Measurements from ENCODE around the gene DIDO1.

The DIDO1 gene

DNA sequence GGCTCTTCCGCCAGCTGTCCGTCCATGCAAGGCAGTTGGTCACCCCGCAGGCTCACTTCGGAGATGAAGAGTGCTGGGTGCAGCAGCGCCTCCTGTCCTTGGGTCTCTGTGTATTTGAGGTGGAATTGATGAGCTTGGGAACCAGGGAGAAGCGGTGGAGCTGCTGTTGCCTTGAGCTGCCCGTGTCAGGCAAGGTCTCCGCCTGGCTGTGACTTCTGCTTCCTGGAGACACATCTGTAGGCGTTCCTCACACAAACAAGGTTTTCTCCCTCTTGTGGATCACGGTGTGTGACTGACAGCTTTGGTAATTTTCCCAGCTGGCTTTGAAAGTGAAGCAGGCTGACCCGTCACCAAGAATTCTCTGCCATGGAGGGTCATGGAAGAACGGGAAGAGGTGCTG lies 23.7 kb upstream of the DIDO1 start:
- DNase-seq = no peak

DNA sequence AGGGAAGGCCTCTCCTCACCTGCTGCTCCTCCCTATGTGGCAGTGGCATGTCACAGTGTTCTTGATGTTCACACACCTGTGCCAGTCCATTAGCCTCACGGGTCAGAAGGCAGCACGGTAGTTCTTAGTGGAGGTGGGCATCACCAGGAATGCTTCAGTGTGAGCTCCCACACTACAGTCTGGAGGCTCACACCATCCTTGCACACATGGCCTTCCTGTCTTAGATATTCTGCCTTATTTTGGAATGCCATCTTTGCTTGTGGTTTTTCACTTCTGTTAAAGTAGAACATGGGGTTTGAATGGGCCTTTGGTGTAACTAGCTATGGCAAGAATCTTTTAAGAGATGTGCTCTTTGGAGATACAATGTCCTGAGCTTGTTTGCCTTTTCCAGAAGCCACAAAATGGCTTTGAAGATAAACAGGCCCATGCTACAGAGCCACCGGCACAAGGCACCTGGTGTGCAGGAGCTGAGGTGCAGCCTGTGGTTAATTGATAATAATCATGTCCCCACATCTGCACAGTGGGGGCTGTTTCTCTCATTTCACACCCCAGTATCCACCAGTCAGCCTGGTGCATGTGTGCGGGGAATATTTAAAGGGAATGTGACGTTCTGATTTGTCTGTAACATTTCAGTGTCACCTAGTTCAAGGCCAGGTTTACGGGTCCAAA lies 23.0 kb upstream of the DIDO1 start:
- DNase-seq = peak; percentile 38

DNA sequence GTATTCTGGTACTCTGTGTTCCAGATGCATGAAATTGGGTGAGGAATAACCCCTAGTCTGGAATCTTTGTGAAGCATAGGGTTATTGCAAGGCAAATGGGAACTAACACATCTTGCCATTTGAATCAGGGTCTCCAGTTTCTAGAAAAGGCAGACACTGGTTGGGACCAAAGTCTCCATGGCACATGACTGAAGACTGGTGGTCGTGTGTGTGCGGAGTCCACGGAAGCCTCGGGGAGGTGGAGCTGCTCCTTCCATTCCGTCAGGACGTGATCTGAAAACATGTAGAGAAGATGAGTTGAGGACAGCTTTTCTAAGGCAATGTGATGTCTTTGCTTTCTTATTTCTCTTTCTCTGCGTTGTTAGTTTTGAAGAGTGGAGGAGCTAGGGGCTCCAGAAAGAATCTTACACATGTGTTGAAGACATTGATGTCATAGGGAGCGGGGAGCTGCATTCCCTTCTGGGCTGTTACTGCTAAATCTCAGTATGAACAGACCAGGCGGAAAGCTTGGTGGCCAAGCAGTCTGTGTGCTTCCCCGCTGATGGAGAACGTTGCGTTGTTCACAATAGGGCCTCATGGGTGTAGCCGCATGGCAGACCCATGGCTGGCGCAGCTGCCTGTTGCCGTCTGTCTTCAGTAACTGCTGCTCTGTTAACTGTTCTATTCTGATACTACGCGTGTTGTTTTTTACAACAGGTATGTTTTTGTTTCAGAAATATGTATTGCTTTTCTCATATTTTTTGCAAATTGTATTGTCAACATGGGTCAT lies 21.4 kb upstream of the DIDO1 start:
- no peak for DNase-seq

DNA sequence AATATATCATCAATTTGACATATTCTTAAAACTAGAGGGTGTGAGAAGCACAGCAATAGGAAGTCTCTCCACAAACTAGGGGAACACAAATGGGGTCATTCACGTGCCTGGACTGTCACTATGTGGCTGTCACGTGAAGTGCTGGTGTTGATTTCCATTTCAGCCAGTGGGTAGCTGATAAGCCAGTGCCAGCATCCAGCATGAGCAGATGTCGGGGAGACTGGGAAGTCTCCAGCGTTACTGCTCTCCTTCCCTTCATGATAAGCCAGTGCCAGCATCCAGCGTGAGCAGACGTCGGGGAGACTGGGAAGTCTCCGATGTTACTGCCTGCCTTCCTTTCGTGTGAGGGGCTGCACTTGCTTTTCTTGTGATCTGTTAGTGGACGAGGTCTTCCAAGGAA lies 20.6 kb upstream of the DIDO1 start:
- peak; percentile 57 for DNase-seq

DNA sequence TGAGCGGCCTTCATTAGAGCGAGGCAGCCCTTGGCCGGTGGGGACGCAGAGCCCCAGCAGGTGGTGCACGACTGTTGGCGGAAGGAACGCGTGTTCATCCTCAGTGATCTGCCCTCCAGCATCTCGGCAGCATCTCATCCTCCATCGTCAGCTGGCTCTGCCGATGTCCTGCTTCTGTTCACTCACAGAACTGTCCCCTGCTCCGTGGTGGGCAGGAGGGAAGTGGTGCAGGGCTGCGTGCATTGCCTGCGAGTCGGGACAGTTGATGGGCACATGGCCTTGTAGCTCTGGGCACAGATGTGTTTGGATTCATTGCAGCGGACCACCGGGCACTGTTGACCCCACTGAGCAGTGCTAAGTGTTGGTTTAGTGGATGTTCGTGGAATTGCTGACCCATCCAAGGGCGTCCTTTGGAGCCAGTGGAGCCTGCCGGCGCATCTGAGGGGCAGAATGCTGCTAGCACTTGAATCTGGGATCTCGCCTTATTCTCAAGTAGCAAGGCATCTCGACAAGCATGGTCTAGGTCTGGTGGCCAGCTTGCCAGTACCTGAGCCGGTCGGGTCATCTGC lies 19.6 kb upstream of the DIDO1 start:
- no peak for DNase-seq

DNA sequence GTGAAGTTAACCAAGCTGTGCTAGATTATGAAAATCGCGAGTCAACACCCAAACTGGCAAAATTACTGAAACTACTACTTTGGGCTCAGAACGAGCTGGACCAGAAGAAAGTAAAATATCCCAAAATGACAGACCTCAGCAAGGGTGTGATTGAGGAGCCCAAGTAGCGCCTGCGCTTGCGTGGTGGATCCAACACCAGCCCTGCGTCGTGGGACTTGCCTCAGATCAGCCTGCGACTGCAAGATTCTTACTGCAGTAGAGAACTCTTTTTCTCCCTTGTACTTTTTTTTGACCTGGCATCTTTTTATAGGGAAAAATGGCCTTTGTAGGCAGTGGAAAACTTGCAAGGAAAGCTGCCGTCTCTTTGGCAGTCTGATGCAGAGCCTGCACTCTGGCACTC lies 18.4 kb upstream of the DIDO1 start:
- no peak for DNase-seq

DNA sequence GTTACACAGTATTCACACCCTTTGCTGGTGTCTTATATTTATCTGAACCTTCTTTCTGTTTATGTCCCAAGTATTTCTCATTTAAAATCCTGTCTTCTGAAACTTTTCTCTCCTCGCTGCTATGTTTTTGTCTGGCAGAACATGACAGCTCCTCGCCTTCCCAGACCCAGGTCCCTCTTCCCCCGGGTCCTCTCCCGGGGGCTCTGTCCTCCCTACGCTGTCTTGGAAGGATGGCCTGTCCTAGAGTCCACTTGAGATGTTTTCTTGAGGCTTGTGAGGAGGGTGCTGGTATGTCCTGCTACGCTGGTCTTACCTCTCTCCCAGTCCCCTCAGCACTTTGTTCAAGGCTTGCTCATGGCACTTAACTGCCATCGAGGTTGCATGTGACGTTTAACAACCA lies 17.9 kb upstream of the DIDO1 start:
- no peak for DNase-seq

DNA sequence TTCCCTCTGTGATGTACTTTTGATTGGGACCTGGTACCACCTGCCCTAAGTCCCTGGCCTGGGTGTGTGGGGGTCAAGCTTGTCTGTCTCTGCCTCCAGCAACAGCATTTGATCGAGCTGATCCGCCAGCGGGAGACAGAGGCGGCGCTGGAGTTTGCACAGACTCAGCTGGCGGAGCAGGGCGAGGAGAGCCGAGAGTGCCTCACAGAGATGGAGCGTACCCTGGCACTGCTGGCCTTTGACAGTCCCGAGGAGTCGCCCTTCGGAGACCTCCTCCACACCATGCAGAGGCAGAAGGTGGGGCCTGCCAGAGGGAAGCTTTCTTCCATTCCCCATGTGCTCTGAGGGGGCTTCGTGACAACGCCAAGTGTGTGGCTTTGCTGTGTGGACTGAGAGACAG lies 17.1 kb upstream of the DIDO1 start:
- DNase-seq = no peak

DNA sequence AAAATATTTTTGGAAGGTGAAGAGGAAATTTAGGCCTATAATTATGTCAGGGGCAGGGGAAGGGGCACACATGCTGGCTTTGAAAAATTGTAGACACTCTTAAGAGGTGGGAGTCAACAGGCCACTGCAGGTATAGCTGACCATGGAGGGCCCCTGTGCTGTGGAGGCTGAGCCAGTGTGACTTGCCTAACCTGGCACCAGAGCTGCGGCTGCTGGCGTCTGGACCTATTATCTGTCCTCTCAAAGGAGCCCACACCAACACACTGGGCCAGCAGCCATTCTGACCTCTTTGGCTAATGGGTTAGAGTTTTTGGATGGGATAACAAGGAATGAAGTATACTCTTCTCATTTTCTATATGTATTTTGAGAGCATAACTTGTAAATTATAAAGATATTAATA lies 16.2 kb upstream of the DIDO1 start:
- DNase-seq = no peak

DNA sequence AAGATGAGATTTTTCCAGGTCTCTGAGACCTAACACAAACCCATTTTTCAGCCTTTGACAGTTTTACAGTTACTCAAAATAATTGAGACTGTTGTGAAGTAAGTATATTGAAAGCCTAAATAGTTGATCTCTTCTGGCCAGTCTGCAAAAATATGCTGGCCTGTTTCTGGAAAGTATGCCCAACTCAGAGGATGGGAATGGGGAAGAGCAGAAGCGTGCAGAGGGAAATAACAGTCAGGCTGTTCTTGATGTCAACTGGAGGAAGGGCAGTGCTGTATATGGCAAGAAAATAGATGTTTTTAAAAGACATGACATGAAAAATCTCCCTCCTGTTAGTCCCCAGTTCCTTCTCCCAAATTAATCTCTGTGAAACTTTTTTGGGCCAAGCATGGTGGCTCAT lies 15.5 kb upstream of the DIDO1 start:
- no peak for DNase-seq

DNA sequence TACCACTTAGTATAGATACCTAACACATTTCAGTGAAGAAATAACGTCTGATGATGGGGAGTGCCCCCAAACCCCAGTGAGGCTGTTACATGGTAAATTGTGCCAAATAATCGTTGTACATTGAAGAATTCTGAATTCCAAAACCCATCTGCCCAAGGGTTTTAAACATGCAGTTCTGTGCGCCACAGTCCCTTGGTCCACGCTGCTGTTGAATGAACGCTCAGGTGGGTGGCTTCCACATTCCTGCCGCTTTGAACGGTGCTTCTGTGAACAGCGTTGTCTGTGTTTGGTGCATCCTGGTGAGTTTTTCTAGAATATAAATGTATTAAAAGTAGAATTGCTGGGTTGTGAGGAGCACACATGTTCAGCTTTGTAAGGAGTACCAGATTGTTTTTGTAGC lies 14.6 kb upstream of the DIDO1 start:
- DNase-seq = no peak

DNA sequence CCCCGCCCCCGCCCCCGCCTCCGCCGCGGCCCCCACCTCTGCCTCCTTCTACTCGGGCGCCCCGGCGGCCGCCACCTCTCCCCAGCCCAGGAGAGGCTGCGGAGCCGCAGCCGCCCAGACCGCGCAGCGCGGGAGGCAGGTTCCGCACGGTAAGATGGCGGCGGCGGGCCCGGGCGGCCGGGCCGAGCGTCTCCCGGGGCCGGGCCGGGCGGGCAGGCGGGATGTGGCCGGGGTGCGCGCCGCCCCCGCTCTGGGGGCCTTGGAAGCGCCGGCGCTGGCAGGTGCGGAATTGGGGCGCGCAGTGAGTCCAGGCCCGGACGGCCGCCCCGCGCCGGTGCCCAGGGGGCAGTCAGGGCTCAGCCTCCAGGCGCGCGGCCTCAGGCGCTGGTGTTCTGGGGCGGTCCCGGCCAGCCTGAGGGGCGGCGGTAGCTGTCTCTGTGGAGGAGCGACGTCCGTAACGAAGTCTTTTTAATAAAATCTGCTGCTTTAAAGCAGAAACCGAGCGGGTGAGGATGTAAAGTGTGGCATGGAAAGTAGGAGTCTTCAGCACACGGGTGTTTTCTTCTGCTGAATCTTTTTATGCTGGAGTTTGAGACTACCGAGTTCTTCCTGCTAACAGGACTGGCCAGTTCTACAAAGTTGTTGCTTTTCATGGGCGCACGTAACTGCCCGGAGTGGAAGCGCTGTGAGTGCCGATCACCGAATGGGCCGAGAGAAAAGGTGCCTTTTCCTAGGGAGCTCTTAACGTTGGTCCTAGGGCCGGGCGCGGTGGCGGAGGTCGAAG lies 12.0 kb upstream of the DIDO1 start, which contains the start of gene GID8:
GID8 (plus strand) TSS at position 43 of the 784 bp plus-strand sequence. CDS start 3,356 bp downstream, outside the sequence.
- DNase-seq = peak; percentile 72

DNA sequence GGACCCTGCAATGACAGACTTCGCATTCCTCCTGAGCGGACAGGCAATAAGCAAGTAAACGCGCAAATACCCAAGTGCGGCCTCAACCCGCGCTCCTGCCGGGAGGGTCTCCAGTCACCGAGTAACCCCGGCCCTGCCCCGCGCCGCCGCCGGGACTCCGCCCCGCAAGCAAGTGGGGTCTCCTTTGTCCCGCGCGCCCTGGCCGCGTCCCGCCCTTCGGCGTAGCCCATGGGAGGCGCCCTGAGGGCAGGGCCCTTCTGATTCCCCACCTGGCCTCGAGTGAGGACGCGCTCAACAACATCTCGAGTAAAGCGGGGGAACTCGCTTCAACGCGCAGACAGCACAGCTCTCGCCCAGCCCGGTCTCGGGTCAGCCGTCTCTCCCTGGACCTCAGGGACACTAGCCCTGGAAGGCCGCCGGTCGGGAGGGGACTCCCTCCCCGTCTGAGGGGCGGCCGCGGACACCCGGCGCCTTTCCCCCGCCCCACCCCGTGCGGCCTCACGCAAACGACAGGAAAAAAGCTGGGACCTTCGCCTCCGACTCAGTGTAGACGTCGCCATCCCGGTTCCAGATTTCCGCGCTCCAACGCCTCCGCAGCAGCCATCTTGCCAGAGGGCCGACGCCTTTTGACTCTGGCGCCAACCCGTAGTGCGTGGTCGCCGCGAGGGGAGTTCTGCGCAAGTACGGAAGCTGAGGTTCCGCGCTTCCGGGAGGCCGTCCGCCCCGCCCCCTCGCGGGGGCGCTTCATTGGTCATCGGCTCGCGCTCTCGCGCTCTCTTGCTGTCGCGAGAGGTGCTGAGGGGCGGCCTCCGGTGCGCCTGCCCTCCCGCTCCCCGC lies 11.2 kb upstream of the DIDO1 start:
- peak; percentile 94 for DNase-seq

DNA sequence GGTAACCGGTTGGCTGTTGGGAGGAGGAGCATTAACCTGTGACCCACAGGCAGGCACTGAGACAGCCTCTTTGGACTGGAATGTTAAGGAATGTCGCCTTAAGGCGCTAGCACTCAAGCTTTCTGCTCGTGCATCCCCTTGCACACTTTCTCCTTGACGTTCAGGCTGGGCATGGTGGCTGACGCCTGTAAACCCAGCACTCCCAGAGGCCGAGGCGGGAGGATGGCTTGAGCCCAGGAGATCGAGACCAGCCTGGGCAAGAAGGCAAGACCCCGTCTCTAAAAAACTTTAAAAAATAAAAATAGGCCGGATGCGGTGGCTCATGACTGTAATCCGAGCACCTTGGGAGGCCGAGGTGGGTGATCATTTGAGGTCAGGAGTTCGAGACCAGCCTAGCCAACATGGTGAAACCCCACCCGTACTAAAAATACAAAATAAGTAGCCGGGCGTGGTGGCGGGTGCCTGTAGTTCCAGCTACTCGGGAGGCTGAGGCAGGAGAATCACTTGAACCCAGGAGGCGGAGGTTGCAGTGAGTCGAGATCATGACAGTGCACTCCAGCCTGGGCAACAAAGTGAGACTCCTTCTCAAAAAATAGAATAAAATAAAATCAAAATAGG lies 9.8 kb upstream of the DIDO1 start:
- no peak for DNase-seq

DNA sequence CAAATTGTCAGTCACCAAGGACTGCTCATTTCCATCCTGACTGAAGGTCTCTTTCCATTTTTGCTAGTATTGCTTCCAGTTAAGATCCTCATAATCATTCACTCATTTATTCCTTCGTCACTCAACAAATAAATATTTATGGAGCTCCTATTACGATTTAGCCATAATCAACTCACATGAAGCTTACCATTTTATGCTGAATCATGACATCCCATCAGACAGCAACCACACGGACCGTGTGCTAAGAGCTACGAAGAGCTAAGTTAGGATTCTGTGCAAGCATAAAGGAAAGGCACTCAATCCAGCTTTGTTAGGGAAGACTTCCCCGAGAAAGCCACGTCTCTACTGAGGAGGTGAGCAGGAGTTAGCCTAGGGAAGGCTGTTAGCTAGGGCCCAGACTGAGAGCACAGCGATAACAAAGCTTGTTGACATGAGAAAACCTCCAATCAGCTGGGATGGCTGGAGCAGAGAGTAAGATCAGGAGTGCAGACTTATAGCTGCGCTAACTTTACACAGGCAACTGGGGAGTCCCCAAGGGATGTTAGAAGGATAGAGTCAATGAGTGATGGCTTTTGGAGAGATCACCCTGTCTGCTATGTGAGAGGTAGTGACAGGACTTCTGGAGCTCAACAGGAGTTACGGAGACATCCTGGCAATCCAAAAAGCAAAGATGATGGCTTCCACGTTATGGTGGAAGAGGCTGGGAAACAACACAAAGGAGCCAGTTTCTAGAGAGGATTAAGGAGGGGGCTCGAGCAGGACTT lies 9.1 kb upstream of the DIDO1 start:
- DNase-seq = peak; percentile 33

DNA sequence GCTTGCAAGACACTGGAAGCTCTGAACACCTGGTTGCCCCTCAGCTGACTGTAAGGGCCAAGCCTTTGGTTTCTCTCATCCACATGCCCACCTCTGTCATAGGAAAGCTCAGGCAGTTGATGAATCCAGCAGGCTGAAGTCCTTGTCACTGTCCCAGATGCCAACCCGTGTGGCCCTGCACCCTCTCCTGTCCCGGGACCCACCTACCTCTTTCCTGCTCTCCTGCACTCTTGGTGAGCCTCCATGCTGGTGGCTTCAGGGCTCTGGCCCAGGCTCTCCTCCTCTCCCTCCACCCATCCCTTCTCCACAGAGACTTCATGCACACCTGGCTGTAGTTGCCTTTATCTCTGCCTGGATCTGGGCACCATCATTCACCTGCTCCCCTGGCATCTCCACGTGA lies 7.7 kb upstream of the DIDO1 start:
- no peak for DNase-seq

DNA sequence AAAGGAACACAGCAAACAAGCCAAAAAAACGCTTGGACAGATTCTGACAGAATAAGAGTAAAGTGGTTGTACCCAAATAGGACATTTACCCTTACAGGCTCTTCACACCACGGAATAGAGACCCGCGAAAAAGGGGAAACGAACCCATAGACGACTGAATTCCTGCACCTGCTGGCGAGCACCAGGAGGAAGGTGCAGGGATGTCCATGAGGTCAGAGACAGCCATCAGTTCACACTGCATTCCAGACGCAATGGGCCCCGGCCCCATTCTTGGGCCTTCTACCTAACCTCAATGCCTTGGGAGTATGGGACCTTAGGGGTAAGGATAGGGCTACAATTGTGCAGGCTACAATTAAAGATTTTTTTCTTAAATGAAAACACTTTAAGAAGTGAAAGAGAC lies 5.2 kb upstream of the DIDO1 start:
- DNase-seq = no peak

DNA sequence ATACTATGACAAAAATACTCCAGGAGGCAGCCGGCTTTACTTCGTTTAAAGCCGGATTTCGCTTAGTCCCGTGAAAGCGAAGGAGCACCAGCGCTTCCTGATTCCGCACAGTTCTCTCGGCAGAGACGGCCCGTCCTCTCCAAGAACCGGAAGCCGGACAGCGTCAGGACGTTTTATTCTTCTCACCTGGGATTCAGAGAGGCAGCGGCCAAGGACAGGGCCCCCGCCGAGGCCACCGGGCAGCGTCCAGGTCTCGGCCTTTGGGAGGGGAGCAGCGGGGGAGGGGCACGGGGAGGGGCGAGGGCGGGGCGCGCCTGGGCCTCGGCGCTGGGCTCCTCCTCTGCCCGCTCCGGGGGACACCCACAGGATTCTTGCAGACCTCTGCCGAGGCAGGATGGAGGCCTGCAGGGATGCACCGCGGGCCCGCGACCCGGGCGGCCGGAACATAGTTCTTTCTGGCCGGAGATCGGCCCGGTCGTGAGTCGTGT lies 2.8 kb upstream of the DIDO1 start:
- DNase-seq = peak; percentile 69

DNA sequence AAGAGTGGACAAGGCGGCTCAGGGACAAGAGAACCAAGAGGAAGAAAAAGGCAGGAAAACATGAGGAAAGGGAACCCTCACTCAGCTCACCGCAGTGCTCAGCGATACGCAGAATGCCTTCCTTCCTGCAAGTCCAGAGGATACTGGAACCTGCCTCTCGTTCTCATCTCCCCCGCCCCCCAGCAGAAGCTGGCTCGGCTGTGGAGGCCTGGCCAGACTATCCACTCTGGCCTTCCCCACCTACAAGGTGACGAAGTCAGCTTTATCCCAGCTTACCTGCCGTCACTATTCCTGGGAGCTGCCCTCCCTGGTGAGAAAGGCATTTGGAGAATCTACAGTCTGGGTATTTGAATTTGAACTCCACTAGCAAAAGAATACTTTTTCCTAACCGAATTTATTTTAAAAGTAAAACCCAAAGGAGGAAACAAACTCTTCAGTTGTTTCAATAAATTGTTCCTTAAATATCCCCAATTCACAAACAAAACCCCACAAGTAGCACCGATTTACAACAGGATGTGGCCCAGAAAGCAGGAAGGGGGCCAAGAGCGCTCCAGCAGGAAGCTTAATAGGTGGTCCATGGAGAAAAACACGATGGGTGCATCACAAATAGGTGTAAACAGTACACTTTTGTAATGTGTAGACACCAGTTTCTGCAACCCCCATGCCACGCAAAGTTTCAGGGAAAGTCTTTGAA lies 2.1 kb upstream of the DIDO1 start:
- DNase-seq = no peak

DNA sequence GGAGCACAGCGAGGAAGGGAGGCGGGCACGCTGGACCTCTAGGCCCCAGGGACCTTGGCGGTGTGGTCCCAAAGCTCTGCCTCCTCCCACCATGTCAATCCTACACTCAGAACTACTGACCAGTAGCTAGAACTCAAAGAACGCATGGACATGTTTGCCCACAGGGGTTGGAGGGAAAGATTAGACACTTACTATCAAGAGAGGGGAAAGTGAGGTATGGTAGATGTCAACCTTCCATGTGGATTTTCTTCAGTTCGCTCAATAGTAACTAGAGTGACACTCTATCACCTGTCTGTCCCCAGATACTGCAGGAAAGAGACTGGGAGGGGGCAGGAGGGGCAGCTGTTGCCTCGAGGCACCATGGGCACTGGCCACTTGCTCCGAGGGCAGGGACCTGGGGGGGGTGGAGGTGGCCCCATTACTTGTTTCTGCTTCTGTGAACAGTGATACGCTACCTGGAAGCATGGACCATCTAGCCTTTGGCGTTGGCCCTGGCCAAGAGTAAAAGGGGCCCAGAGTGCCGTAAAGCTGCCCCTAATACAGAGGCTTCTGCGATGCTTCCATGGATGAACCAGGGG lies 912 bp upstream of the DIDO1 start:
- DNase-seq = no peak

Measured in hematopoietic multipotent progenitor cell treated with erythropoietin and hydrocortisone succinate and interleukin-3 and kit ligand, for 6 days (in vitro differentiated cells).